Measurements from ENCODE around the gene TMEM39A. TPM values are rescaled to one million over a fixed set of nuclear protein-coding genes. Genes with fewer than 3 reads are reported as not detected.

TMEM39A gene
- total and polyA plus RNA-seq, 2 donors from 2014 or later = 7.0 to 37.0 TPM

DNA sequence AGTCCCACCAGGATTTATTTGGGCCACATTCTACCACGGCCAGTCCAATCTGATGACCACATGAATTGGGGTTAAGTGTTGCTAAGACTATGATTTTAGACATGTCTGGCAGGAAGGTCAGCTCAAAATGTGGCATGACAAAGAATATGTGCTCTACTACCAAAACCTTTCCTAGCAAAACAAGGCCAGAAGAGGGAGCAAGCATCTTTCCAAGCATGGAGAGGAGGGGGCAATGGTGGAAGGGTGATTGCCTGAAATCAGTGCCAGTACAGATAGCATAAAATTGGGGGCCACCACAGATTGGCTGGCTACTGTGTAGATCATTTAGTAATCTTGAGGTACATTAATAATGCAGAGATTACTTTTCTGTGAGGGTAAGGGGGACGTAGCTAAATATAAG, 43.2 kb downstream of the TMEM39A start:
- Histone ChIP-seq H3K36me3 (ENCODE audit: control insufficient read depth in 2 of 3, insufficient read depth in 3 of 3, low read length in 3 of 3) (no peaks in the 10 kb centered on the region), H3K4me3 (ENCODE audit: low read length in 3 of 3) (no peak overlapping the region), H3K4me1 (ENCODE audit: control insufficient read depth in 2 of 3, insufficient read depth in 2 of 3, low read depth in 1 of 3, low read length in 3 of 3) (no peaks in the 10 kb centered on the region), H3K27ac (ENCODE audit: low read depth in 2 of 2, low read length in 2 of 2) (no peak overlapping the region), H3K9me3 (ENCODE audit: control insufficient read depth in 2 of 3, insufficient read depth in 1 of 3, low read length in 3 of 3) (no peaks in the 10 kb centered on the region), H3K27me3 (ENCODE audit: control insufficient read depth, insufficient read depth, low read length) (no peaks in the 10 kb centered on the region), H3K9ac (ENCODE audit: low read length in 3 of 3) (no peak overlapping the region)
- intact Hi-C loops (cut with DNase I) = no loop called here
- TF ChIP-seq, protein P1, sequence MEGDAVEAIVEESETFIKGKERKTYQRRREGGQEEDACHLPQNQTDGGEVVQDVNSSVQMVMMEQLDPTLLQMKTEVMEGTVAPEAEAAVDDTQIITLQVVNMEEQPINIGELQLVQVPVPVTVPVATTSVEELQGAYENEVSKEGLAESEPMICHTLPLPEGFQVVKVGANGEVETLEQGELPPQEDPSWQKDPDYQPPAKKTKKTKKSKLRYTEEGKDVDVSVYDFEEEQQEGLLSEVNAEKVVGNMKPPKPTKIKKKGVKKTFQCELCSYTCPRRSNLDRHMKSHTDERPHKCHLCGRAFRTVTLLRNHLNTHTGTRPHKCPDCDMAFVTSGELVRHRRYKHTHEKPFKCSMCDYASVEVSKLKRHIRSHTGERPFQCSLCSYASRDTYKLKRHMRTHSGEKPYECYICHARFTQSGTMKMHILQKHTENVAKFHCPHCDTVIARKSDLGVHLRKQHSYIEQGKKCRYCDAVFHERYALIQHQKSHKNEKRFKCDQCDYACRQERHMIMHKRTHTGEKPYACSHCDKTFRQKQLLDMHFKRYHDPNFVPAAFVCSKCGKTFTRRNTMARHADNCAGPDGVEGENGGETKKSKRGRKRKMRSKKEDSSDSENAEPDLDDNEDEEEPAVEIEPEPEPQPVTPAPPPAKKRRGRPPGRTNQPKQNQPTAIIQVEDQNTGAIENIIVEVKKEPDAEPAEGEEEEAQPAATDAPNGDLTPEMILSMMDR (IDR thresholded peaks at IDR 0.05; ENCODE audit: borderline replicate concordance, extremely low read depth, insufficient read depth) = no peak
- DNase-seq = peak in 1 of 5 donors; percentile 10
- FAIRE-seq = no peak

DNA sequence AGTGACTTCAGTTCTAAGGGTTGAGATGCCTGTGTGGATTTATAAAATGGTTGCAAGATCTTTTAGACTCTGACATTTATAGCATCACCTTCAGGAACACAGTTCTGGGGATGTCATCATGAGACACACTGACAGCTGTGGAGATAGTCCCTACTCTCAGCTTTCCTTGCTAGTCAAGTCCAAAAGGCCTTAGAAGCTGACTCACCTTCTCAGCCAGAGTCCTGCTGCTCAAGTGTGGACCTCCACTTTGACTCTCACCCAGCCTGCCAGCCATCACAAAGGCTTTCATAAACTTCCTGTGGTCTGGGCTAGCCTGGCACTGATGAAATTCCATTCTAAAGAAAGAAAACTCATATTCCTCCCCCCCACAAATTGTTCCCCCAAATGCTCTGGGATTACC, 44.8 kb downstream of the TMEM39A start:
- no peak overlapping the region for H3K4me3 ChIP-seq (ENCODE audit: low read length in 3 of 3)
- H3K9ac ChIP-seq (ENCODE audit: low read length in 3 of 3) = no peak overlapping the region
- no peaks in the 10 kb centered on the region for H3K27me3 ChIP-seq (ENCODE audit: control insufficient read depth, insufficient read depth, low read length)
- DNase-seq (no peak), FAIRE-seq (no peak)
- no peaks in the 10 kb centered on the region for H3K4me1 ChIP-seq (ENCODE audit: control insufficient read depth in 2 of 3, insufficient read depth in 2 of 3, low read depth in 1 of 3, low read length in 3 of 3)
- H3K27ac ChIP-seq (ENCODE audit: low read depth in 2 of 2, low read length in 2 of 2) = no peak overlapping the region
- no peaks in the 10 kb centered on the region for H3K9me3 ChIP-seq (ENCODE audit: control insufficient read depth in 2 of 3, insufficient read depth in 1 of 3, low read length in 3 of 3)
- TF ChIP-seq, protein P1 (IDR thresholded peaks at IDR 0.05; ENCODE audit: borderline replicate concordance, extremely low read depth, insufficient read depth) = no peak
- intact Hi-C loops (cut with DNase I) = no loop called here
- H3K36me3 ChIP-seq (ENCODE audit: control insufficient read depth in 2 of 3, insufficient read depth in 3 of 3, low read length in 3 of 3) = peaks cover 0 to 4% (median 3%) of the 10 kb centered on the region in 3 donors

DNA sequence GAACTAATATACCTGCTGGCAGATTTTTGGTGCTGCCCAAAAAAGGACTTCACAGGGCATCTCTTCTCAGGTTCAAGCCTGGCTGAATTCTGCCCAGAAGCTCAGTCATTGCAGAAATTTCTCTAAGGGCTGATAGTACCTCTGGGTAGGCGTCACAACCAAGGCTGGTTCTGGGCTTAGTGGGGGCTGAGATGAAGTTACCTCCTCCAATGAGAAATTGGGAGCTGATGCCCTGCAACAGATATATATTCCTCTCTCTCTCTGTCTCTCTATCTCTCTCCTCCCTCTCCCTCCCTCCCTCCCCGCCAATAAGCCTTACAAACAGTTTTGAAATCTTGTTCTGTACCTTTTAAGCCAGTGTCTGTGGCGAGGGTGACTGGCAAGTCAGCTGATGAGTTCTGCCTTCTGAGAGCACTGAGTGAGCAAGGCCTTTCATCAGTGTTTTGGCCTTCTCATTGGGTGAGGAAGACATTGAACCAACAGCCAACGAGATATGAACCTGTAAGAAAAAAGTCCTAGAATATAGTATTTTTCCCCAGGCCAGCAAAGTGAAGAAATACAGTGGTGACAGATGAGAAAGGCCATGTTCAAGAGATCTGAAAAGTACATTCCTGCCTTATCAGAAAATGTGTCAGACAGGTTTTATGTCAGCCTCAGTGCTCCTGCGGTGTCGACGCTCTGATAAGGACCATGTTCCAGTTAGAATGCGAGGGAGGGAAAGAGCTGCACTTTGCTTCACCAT, 45.5 kb downstream of the TMEM39A start:
- H3K36me3 ChIP-seq (ENCODE audit: control insufficient read depth in 2 of 3, insufficient read depth in 3 of 3, low read length in 3 of 3) = peaks cover 0 to 4% (median 3%) of the 10 kb centered on the region in 3 donors
- DNase-seq = no peak
- intact Hi-C loops (cut with DNase I) = no loop called here
- TF ChIP-seq, protein P1 (IDR thresholded peaks at IDR 0.05; ENCODE audit: borderline replicate concordance, extremely low read depth, insufficient read depth) = no peak
- H3K9ac ChIP-seq (ENCODE audit: low read length in 3 of 3) = no peak overlapping the region
- no peaks in the 10 kb centered on the region for H3K4me1 ChIP-seq (ENCODE audit: control insufficient read depth in 2 of 3, insufficient read depth in 2 of 3, low read depth in 1 of 3, low read length in 3 of 3)
- no peaks in the 10 kb centered on the region for H3K9me3 ChIP-seq (ENCODE audit: control insufficient read depth in 2 of 3, insufficient read depth in 1 of 3, low read length in 3 of 3)
- no peak overlapping the region for H3K4me3 ChIP-seq (ENCODE audit: low read length in 3 of 3)
- no peak overlapping the region for H3K27ac ChIP-seq (ENCODE audit: low read depth in 2 of 2, low read length in 2 of 2)
- H3K27me3 ChIP-seq (ENCODE audit: control insufficient read depth, insufficient read depth, low read length) = no peaks in the 10 kb centered on the region
- FAIRE-seq = no peak

Measured in kidney (tissue), 14 donors.